D721Med (cell line): Measurements from ENCODE around the gene DOCK2.

Source experiments
- DNase-seq: peaks from one replicate; pipeline ENCODE4 v3.0.0; 2011; ENCODE audit warnings: low spot score; ENCODE audit not compliant: insufficient read length
- FAIRE-seq: peaks from 2 replicates; lab custom pipeline; 2011; peaks lifted over from hg19 to GRCh38; lab: Jason Lieb, UNC
- TF ChIP-seq, protein P1 (sequence below): IDR thresholded peaks from 2 replicates; pipeline ENCODE4 v1.5.1; 2012; ENCODE audit warnings: mild to moderate bottlenecking, control low read depth; ENCODE audit not compliant: insufficient read depth; ENCODE audit errors: missing control alignments

Gene DOCK2

DNA sequence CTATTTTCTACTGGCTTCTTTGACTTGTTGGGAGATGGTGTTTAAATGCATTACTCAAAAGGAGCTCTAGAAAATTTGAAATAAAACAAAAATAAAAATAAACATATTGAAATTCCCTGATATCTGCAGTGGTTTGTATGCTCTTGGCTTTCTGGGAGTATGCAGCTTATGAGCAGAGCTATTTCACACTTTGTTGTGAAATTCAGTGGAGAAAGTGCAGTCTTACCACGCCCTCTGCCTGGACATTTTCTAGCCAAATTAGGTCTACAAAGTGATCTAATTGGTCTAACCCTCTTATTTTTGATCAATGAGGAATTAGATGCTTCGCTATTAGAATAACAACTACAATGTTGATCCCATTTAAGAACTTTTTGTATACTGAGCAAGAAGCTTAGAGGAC lies 276.4 kb downstream of the DOCK2 start:
- no peak for DNase-seq
- TF ChIP-seq, protein P1, sequence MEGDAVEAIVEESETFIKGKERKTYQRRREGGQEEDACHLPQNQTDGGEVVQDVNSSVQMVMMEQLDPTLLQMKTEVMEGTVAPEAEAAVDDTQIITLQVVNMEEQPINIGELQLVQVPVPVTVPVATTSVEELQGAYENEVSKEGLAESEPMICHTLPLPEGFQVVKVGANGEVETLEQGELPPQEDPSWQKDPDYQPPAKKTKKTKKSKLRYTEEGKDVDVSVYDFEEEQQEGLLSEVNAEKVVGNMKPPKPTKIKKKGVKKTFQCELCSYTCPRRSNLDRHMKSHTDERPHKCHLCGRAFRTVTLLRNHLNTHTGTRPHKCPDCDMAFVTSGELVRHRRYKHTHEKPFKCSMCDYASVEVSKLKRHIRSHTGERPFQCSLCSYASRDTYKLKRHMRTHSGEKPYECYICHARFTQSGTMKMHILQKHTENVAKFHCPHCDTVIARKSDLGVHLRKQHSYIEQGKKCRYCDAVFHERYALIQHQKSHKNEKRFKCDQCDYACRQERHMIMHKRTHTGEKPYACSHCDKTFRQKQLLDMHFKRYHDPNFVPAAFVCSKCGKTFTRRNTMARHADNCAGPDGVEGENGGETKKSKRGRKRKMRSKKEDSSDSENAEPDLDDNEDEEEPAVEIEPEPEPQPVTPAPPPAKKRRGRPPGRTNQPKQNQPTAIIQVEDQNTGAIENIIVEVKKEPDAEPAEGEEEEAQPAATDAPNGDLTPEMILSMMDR = no peak
- no peak for FAIRE-seq

- FAIRE-seq = no peak
- TF ChIP-seq, protein P1 = no peak
- no peak for DNase-seq
Observed at GRCh38 chr5:169914766-169915165, 277.7 kb downstream of the DOCK2 start.

- FAIRE-seq (no peak), DNase-seq (no peak)
- TF ChIP-seq, protein P1 = no peak
Observed at GRCh38 chr5:169917500-169917899, 280.4 kb downstream of the DOCK2 start.

DNA sequence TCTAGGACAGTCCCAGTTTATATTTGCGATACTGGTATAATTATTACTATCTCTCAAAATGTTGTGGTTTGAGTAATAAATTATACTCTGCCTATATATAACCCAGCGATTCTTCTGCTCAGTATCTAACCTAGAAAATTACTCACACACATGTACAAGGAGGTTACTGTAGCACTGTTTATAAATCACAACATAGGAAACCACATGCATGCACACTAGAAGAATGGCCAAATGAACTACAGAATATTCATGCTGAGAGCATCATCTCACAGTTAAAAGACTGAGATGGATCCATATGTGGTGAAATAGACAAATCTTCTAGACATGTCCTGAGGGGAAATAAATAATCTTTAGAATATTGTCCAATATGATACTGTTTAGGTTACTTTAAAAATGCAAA lies 281.2 kb downstream of the DOCK2 start:
- no peak for FAIRE-seq
- TF ChIP-seq, protein P1 = no peak

GRCh38 chr5:169920474-169920873 lies 283.4 kb downstream of the DOCK2 start:
- TF ChIP-seq, protein P1 = no peak
- no peak for DNase-seq
- FAIRE-seq = no peak

More for the DNA sequence above, 281.2 kb downstream of the DOCK2 start:
- no peak for DNase-seq

DNA sequence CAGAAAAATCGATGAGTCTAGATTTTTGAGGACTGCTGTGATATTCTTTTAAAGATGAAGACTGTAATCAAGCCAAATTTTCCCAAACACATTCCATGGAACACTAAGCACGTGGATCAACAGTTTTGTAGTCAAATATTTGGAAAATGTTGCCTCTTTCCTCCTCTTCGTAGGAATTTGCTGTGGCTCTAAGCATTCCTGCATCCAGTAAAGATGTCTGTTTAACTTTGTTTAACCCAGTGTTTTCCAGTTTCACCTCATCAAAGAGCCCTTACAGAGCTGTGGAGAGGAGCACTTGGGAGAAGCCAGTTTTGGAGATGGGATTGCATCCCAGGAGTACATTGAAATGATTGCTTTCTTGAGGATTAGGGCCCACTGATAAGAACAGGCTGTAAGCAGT lies 284.3 kb downstream of the DOCK2 start:
- FAIRE-seq = no peak
- DNase-seq = no peak
- TF ChIP-seq, protein P1 = no peak

DNA sequence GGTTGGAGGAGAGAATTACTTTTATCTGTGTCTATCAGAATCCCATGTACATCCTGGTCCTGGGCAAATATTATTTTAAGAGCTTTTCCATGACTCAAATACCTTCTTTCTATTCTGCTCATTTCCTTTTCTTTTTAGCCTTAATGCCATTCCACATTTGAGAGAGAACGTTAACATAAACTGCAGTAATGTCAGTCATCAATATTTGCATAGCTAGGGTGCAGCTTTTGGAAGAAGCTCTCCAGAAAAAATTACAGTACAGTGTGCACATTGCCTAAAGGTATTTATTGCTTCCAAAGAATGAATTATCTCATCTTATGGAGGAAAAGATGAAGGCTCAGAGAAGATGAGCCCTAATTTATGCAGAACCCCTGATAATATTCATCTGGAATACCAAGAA lies 284.9 kb downstream of the DOCK2 start:
- TF ChIP-seq, protein P1 = no peak
- FAIRE-seq (no peak), DNase-seq (no peak)
